ENCODE measurements around the gene ROBO1. TPM values are rescaled to one million over a fixed set of nuclear protein-coding genes. Genes with fewer than 3 reads are reported as not detected.
A peak's percentile ranks its signal among the peaks of the same experiment; 100 is the strongest.

The ROBO1 gene
- total and polyA plus RNA-seq, 2 donors (not counting 3 experiments of a cell fraction or from before 2014, with no cell fraction given): 5.9 to 14.2 TPM

GRCh38 chr3:79015854-79016253 lies 751.9 kb downstream of the ROBO1 start:
- BruUV-seq (replicated peaks): no TSS peak
- H3K9me1 ChIP-seq (replicated peaks; ENCODE audit: control insufficient read depth, extremely low read depth, insufficient read depth, low read length): no peaks in the 10 kb centered on the region
- no peak overlapping the region for H3K4me3 ChIP-seq (replicated peaks in 1 of 3; ENCODE audit: insufficient read depth in 1 of 3, low read depth in 1 of 3, low read length in 3 of 3)
- H4K20me1 ChIP-seq (replicated peaks; ENCODE audit: control insufficient read depth, extremely low read depth, insufficient read depth, low read length): no peaks in the 10 kb centered on the region
- TF ChIP-seq GATA2 (IDR thresholded peaks at IDR 0.05; ENCODE audit: insufficient read depth, insufficient read length, low read depth, low read length) (no peak), POLR2AphosphoS5 (IDR thresholded peaks at IDR 0.05; ENCODE audit: insufficient read depth, low read depth, low read length) (no peak), JUN (IDR thresholded peaks at IDR 0.05; ENCODE audit: borderline replicate concordance, insufficient read depth, insufficient read length, low read depth) (no peak), FOS (IDR thresholded peaks at IDR 0.05; ENCODE audit: borderline replicate concordance, insufficient read depth, low read length) (no peak), CTCF (IDR thresholded peaks at IDR 0.05; ENCODE audit: extremely low read depth in 1 of 2, insufficient read depth in 1 of 2, low read depth in 1 of 2, low read length in 2 of 2) (no peak), POLR2A (IDR thresholded peaks at IDR 0.05; ENCODE audit: low read depth, low read length) (no peak), MAX (IDR thresholded peaks at IDR 0.05; ENCODE audit: insufficient read depth, insufficient read length) (no peak), MYC (IDR thresholded peaks at IDR 0.05; ENCODE audit: low read depth, low read length) (no peak), EZH2 (IDR thresholded peaks at IDR 0.05; ENCODE audit: borderline replicate concordance, low read depth, low read length, severe bottlenecking) (no peak)
- FAIRE-seq (peak; percentile 8), DNase-seq (ENCODE audit: low read depth, low spot score) (no peak)
- H3K79me2 ChIP-seq (ENCODE audit: control insufficient read depth, insufficient read depth, low read length): no peaks in the 10 kb centered on the region
- intact Hi-C loops (cut with micrococcal nuclease) (loop anchor here (5.0 kb wide), 3 partner anchors 144 to 1979 kb away; no protein-coding TSS in a partner anchor), dilution Hi-C loops (cut with MboI; ENCODE audit: extremely low pct_ligation_motif_present, low sequenced_read_pairs) (no loop called here)
- H3K27me3 ChIP-seq (ENCODE audit: control insufficient read depth in 2 of 2, insufficient read depth in 2 of 2, low read length in 2 of 2): no peaks in the 10 kb centered on the region
- H3K27ac ChIP-seq (ENCODE audit: insufficient read depth, low read depth, low read length): no peak overlapping the region
- ChIA-PET POLR2A (no interaction called here), CTCF (interaction anchor here (1.3 to 2.7 kb wide), 3 partner anchors 8 to 370 kb away, joined by 4 to 18 read pairs (median 13); no protein-coding TSS in a partner anchor)
- H3K4me1 ChIP-seq (ENCODE audit: control insufficient read depth, extremely low read depth, insufficient read depth, low read length): peaks cover 14% of the 10 kb centered on the region
- H3K9ac ChIP-seq (replicated peaks; ENCODE audit: extremely low read depth, insufficient read depth, low read length): no peak overlapping the region
- H2AFZ ChIP-seq (ENCODE audit: low read depth, low read length): no peak overlapping the region
- no peak overlapping the region for H3K4me2 ChIP-seq (ENCODE audit: insufficient read depth, low read length)
- no peaks in the 10 kb centered on the region for H3K9me3 ChIP-seq (replicated peaks; ENCODE audit: control insufficient read depth, insufficient read depth, low read length)
- no peaks in the 10 kb centered on the region for H3K36me3 ChIP-seq (ENCODE audit: control insufficient read depth in 2 of 2, extremely low read depth in 1 of 2, insufficient read depth in 2 of 2, low read length in 2 of 2)

All from endothelial cell of umbilical vein (primary cell).